Chondrocyte (in vitro differentiated cells): ENCODE data around the gene MEGF10. TPM values are rescaled to one million over a fixed set of nuclear protein-coding genes. Genes with fewer than 3 reads are reported as not detected.
A peak's percentile ranks its signal among the peaks of the same experiment; 100 is the strongest.
"Not testable (repeated sequence)": the region's sequence is repeated elsewhere in the genome, so short reads cannot be mapped to it uniquely, and the experiment has no call there.

ENCODE experiments used
- DNase-seq: peaks from one replicate; pipeline ENCODE4 v3.0.0; 2021; ENCODE audit warnings: mixed read lengths, low spot score
- H3K27ac Mint-ChIP-seq: one replicate; pipeline ENCODE4 v1.8.0; 2021; ENCODE audit warnings: mild to moderate bottlenecking, moderate library complexity, mixed read lengths; ENCODE audit not compliant: unreplicated experiment
- H3K27me3 Mint-ChIP-seq: 2 replicates; pipeline ENCODE4 v1.8.0; 2021; ENCODE audit warnings: low read depth, mixed read lengths
- H3K36me3 Mint-ChIP-seq: 2 replicates; pipeline ENCODE4 v1.8.0; 2021; ENCODE audit warnings: low read depth, mixed read lengths
- H3K4me1 Mint-ChIP-seq: 2 replicates; pipeline ENCODE4 v1.8.0; 2021; ENCODE audit warnings: low read depth, mild to moderate bottlenecking, mixed read lengths
- H3K4me3 Mint-ChIP-seq: one replicate; pipeline ENCODE4 v1.8.0; 2021; ENCODE audit warnings: mild to moderate bottlenecking, moderate library complexity, mixed read lengths; ENCODE audit not compliant: unreplicated experiment
- H3K9me3 Mint-ChIP-seq: 2 replicates; pipeline ENCODE4 v1.8.0; 2021; ENCODE audit warnings: low read depth, mixed read lengths
- total RNA-seq: library from RNA; stranded (reverse); gene quantifications from 3 replicates; pipeline ENCODE4 v1.2.1, GENCODE V29; 2021
- TF ChIP-seq, protein P1 (sequence below): fragments of 200-600 bp; sonication (generic); IDR thresholded peaks from 2 replicates; pipeline ENCODE4 v1.5.0; 2021; ENCODE audit warnings: antibody characterized with exemption, mild to moderate bottlenecking, moderate library complexity

The MEGF10 gene
- total RNA-seq, 1 donor from 2014 or later: 6.6 TPM

DNA sequence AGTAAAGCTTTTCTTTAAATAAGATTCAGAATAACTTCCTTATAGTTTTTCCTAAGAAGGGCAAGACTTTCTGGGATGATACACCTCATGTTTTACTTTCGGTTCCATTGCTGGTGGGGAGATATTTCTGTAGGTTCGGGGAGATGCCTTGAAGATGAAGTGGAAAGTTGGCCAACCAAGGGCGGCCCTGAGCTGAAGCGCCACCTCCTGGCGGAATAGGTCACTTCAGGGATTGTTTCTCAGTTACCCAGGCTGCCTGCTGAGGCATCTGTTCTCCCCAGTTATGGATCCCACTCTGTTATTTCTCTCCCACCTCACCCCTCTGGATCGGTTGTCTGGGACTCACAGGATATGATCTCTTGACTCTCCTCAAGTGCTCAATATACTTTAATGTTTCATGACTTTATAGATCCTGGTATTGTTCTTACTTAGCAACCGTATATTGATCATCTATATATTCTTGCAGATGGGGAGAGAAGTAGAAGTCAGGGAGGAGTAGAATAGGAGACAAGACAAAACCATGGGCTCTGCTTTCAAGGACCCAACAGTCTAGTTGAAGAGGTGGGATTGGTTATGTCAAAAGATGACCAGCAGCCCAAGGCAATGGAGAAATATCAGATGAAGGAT, 23.4 kb downstream of the MEGF10 start:
- no peak overlapping the region for H3K4me3 Mint-ChIP-seq
- H3K27ac Mint-ChIP-seq: no peak overlapping the region
- TF ChIP-seq, protein P1, sequence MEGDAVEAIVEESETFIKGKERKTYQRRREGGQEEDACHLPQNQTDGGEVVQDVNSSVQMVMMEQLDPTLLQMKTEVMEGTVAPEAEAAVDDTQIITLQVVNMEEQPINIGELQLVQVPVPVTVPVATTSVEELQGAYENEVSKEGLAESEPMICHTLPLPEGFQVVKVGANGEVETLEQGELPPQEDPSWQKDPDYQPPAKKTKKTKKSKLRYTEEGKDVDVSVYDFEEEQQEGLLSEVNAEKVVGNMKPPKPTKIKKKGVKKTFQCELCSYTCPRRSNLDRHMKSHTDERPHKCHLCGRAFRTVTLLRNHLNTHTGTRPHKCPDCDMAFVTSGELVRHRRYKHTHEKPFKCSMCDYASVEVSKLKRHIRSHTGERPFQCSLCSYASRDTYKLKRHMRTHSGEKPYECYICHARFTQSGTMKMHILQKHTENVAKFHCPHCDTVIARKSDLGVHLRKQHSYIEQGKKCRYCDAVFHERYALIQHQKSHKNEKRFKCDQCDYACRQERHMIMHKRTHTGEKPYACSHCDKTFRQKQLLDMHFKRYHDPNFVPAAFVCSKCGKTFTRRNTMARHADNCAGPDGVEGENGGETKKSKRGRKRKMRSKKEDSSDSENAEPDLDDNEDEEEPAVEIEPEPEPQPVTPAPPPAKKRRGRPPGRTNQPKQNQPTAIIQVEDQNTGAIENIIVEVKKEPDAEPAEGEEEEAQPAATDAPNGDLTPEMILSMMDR: peak; percentile 77
- peaks cover 23% of the 10 kb centered on the region for H3K4me1 Mint-ChIP-seq
- no peaks in the 10 kb centered on the region for H3K9me3 Mint-ChIP-seq
- no peaks in the 10 kb centered on the region for H3K36me3 Mint-ChIP-seq
- H3K27me3 Mint-ChIP-seq: no peaks in the 10 kb centered on the region
- no peak for DNase-seq

DNA sequence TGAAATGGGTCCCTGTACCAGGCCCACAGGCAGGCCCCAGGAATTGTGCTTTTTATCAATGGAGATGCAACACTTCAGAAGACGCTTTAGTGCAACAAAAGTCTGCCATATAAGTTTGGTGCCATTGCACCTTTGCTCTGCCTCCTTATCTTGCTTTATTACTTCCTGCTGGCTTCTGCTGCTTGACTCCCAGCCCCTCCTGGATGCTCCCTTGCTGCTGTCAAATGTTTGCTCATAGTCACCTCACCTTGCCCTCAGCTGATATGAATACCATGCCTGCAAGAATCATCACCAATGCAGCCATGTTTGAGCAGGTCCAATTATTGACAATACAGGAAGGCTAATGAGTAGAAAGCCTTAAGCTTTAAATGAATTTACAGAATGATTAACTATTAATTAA, 25.4 kb downstream of the MEGF10 start:
- TF ChIP-seq, protein P1: no peak
- Mint-ChIP-seq H3K4me3 (no peak overlapping the region), H3K4me1 (peaks cover 23% of the 10 kb centered on the region), H3K27me3 (no peaks in the 10 kb centered on the region), H3K36me3 (no peaks in the 10 kb centered on the region), H3K27ac (no peak overlapping the region), H3K9me3 (no peaks in the 10 kb centered on the region)
- DNase-seq: no peak

DNA sequence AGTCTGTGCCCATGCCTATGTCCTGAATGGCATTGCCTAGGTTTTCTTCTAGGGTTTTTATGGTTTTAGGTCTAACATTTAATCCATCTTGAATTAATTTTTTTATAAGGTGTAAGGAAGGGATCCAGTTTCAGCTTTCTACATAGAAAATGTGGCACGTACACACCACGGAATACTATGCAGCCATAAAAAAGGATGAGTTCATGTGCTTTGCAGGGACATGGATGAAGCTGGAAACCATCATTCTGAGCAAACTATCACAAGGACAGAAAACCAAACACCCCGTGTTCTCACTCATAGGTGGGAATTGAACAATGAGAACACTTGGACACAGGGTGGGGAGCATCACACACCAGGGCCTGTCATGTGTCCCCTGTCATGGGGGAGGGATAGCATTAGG, 26.8 kb downstream of the MEGF10 start:
- not testable (repeated sequence) for H3K27me3 Mint-ChIP-seq, DNase-seq, H3K36me3 Mint-ChIP-seq, H3K4me3 Mint-ChIP-seq, H3K9me3 Mint-ChIP-seq, H3K4me1 Mint-ChIP-seq, H3K27ac Mint-ChIP-seq

DNA sequence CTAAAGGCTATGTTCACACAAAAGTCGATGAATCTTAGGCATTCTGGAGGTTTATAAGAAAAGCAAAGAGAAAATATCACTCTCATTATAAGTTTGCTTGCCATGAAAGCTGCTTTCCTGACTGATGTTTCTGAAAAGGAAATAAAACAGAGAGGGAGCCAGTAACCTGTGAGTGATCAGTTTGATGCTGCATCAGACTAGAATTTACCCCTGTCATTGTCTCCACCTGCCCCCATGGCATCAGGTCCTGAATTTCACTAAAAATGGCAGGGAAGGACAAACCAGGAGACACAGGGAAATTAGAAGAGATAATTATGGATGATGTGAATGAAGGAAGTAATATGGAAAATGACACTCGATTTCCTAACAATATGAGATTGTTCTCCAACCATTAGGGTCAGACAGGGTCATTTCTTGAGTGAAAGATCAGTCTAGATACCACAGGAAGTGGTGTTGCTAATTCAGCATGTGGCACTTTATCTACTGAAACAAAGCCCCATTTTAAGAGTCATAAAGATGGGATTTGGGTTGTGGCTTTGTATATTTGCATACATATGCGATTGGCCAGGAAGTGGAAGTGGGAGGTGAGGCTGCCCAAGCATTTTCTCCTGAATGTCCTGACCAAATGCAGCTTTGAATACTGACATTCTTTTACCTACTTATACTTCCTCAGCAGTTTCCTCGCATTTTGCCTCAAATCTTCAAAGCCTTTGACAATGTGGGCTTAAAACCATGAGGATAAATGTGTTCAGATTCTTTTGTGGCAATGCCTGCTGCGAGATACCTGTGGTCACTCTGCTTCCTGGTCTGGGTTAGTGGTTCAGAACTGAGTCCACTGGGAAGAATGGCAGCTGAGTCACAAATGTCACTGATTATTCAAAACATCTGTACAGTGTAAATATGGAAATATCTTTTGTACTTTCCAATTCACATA, 29.7 kb downstream of the MEGF10 start:
- H3K4me1 Mint-ChIP-seq: peaks cover 9% of the 10 kb centered on the region
- H3K27ac Mint-ChIP-seq: no peak overlapping the region
- TF ChIP-seq, protein P1: no peak
- H3K36me3 Mint-ChIP-seq: no peaks in the 10 kb centered on the region
- no peaks in the 10 kb centered on the region for H3K9me3 Mint-ChIP-seq
- no peaks in the 10 kb centered on the region for H3K27me3 Mint-ChIP-seq
- no peak for DNase-seq
- no peak overlapping the region for H3K4me3 Mint-ChIP-seq

DNA sequence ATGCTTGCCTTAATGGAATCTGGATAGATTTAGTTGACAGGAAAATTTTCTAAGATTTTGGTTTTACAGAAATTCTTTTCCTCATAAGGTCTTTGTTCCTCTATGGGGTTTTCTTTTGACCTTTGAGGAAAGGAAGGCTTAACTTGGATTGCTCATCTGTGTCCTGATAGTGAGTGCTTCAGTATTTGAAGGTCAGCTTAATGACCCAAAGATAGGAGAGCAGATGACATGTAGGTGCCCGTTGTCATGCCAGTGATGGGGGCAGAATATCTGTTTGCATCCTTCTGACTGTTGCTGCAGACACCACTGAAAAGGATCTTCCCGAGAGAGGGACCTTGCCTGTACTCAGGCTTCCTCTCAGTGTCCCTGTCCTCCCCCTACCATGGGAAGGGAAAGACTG, 30.9 kb downstream of the MEGF10 start:
- peaks cover 9% of the 10 kb centered on the region for H3K4me1 Mint-ChIP-seq
- H3K27ac Mint-ChIP-seq: no peak overlapping the region
- no peak overlapping the region for H3K4me3 Mint-ChIP-seq
- no peaks in the 10 kb centered on the region for H3K9me3 Mint-ChIP-seq
- H3K27me3 Mint-ChIP-seq: no peaks in the 10 kb centered on the region
- DNase-seq: no peak
- TF ChIP-seq, protein P1: no peak
- no peaks in the 10 kb centered on the region for H3K36me3 Mint-ChIP-seq
